T1000 (cell line): Measurements from ENCODE around the gene STIMATE.

Source experiments
- DNase-seq: peaks from one replicate; lab custom pipeline; 2025; ENCODE audit warnings: mixed read lengths; lab: John Stamatoyannopoulos, UW

STIMATE gene

DNA sequence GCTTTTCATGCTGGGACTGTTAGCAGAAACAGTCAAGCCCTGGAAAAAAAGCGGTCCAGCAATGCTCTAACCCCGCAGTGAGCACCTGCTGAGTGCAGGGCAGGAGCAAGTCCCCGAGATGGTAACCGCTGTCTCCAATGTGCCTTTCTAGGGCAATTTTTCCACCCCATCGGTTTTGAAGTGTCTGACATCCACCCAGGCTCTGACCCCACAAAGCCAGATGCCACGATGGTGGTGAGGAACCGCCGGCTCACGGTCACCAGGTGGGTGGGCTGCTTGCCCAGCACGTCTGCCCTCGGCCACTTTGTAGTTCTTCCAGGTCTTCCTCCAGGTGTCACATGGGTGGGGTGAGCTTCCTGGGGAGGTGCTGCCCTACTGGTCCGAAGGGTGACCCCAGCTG lies 106.0 kb downstream of the STIMATE start:
- no peak for DNase-seq

DNA sequence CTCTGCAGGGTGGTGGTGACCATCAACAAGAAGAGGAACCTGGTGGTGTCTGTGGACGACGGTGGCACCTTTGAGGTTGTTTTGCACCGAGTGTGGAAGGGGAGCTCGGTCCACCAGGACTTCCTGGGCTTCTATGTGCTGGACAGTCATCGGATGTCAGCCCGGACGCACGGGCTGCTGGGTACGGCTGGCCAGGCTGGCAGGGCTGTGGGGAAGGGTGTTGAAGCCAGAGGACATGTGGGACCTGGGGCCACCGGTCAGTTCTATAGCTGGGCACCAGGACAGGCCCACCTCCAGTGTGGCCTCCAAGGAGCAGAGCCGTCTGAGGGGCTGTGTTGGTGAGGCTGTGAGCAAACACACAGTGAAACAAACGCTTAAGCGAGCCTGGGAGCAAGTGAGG lies 106.6 kb downstream of the STIMATE start:
- DNase-seq, result no peak

DNA sequence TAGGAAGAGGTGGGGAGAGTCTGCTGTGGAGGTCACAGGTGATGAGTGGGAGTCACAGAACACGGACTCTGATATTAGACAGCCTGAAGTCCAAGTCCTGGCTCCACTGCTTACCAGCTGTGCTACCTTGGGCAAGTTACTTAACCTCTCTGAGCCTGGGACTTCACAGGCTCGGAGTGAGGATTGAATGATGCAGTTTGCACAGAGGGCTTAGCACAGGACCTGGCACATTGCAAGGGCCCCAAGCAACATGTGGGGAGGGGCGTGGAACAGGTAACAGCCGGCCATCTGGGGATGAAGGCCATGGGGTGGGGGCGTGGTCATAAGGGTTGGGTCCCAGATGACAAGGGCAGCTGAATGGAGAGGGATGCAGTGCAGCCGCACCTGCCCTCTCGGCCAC lies 107.0 kb downstream of the STIMATE start:
- no peak for DNase-seq

DNA sequence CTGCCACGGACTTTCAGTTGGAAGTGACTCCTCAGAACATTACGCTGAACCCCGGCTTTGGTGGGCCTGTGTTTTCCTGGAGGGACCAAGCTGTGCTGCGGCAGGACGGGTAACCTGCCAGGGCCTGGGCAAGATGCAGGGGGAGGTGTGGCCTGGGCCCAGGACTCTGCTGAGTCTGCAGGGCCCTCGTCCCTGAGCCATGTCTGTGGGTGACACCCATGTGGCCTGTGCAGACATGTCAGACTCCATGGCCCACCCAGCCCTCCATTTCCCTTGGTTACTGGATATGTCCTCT lies 107.7 kb downstream of the STIMATE start:
- no peak for DNase-seq

DNA sequence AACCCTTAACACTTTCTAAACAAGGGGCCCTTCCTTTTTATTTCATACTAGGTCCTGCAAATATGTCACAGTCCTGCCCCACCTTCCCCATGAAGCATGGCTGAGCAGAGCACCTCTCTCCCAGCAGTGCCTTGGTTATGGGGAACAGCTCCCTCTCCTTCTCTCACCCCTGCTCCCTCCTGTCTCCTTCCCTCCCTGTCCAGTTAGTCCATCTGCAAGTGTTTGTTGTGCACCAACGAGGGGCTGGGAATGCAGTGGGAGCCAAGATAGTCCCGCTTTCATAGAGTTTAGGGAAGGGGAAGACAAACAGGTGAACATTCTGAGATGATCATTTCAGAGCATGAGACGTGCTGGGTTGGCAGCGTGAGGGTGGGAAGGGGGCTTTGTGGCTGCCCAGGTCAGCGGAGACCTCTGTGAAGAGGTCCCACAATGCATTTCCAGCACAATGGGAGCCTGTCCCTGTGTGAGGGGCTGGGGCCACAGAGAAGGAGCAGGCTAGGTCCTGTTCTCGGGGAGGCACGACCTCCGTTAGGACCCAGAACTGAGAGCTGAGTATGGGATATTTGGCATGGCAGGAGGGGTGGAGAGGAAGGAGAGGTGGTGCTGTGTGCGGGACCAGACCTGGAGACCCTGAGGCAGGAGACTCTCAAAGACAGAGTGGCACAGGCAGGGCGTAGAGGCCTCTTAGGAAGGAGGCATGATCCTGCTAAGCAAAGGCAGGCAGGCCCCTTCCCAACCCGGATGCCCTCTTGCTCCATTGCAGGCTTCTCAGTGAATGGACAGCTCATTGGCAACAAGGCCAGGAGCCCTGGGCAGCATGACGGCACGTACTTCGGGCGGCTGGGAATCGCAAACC lies 108.2 kb downstream of the STIMATE start:
- DNase-seq, result no peak

DNA sequence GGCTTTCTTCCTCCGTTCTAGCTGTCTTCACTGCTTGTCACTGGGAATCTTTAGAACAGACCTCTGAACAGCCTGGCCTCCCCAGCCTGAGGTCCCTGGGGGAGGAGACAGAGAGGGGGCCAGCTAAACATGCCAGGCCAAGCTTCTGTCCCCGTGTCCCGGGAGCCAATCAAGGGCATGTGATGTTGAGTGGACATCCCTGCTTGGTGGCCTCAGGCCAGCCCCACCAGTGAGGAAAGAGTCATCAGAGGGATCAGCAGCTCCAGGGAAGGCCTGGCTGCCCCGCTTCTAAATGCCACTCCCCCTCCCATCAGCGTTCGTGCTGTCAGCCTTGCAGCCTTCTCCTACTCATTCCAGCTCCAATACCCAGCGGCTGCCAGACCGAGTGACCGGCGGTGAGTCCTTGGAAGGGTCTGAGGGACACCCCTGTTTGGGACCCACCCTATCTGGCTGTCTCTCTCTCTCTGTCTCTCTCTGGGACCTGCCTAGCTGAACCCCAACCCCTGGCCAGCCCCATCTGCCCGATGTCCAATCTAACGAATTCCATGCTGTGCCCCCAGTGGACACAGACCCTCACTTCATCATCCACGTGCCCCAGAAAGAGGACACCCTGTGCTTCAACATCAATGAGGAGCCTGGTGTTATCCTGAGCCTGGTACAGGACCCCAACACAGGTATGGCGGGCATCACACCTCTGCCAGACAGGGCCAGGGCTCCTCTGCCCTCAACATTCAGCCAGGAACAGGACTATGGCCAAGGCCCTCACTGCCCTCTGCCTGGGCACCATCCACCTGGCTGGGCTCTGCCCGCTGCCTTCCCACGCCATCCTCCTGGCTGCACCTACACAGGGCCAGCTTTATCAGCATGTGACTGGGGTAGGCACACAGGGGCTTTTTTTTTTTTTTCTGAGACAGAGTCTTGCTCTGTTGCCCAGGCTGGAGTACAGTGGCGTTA lies 109.4 kb downstream of the STIMATE start:
- DNase-seq, result no peak

DNA sequence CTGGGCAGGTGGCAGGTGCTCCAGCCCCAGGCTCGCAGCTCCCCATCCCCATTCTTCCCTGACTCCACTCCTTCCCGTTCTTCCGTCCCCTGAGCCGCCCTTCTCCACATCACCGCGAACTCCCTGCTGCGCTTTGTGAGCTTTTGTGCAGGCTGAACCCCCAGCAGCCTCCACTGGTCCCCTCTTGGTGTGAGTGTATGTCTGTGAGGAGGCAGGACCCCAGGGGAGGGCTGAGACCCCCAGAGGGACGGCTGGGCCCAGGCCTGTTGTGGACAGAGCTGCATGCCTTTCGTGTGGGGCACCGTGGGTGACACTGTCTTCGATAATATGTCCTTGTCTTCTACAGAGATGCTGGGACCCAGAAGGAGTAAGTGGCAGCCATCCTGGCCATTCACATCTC lies 110.1 kb downstream of the STIMATE start:
- no peak for DNase-seq
